ENCODE measurements around the gene SLC25A42. TPM values are rescaled to one million over a fixed set of nuclear protein-coding genes. Genes with fewer than 3 reads are reported as not detected.

The SLC25A42 gene
- total RNA-seq, 2 donors from 2014 or later, result 6.6 to 7.2 TPM

DNA sequence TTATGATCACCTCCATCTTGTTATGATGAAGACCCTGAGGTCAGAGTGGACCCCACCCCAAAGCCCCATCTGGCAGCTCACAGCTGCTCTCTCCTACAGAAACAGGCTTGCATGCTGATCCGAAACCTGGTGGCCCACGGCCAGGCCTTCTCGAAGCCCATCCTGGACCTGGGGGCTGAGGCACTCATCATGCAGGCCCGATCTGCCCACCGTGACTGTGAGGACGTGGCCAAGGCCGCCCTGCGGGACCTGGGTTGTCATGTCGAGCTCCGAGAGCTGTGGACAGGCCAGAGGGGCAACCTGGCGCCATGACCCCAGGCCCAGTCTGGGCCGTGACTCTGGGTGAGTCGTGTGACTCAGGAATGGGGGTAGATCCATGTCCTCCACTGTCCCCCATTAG, 6.5 kb upstream of the SLC25A42 start:
- H3K27ac ChIP-seq (ENCODE audit: low read depth, low read length), result no peak overlapping the region
- H3K36me3 ChIP-seq (ENCODE audit: control insufficient read depth, insufficient read depth, low read length), result peaks cover 60% of the 10 kb centered on the region
- H3K4me1 ChIP-seq (ENCODE audit: control insufficient read depth, insufficient read depth, low read length), result no peaks in the 10 kb centered on the region
- TF ChIP-seq, protein P1, sequence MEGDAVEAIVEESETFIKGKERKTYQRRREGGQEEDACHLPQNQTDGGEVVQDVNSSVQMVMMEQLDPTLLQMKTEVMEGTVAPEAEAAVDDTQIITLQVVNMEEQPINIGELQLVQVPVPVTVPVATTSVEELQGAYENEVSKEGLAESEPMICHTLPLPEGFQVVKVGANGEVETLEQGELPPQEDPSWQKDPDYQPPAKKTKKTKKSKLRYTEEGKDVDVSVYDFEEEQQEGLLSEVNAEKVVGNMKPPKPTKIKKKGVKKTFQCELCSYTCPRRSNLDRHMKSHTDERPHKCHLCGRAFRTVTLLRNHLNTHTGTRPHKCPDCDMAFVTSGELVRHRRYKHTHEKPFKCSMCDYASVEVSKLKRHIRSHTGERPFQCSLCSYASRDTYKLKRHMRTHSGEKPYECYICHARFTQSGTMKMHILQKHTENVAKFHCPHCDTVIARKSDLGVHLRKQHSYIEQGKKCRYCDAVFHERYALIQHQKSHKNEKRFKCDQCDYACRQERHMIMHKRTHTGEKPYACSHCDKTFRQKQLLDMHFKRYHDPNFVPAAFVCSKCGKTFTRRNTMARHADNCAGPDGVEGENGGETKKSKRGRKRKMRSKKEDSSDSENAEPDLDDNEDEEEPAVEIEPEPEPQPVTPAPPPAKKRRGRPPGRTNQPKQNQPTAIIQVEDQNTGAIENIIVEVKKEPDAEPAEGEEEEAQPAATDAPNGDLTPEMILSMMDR (conservative IDR thresholded peaks at IDR 0.05), result no peak
- H3K9me3 Mint-ChIP-seq, result no peaks in the 10 kb centered on the region
- no peaks in the 10 kb centered on the region for H3K27me3 ChIP-seq (ENCODE audit: control insufficient read depth, insufficient read depth, low read length, poor library complexity, severe bottlenecking)
- H3K9me3 ChIP-seq (ENCODE audit: control insufficient read depth, low read length), result no peaks in the 10 kb centered on the region
- no peaks in the 10 kb centered on the region for H3K4me1 Mint-ChIP-seq
- H3K27me3 Mint-ChIP-seq (ENCODE audit: insufficient read depth), result no peaks in the 10 kb centered on the region
- peaks cover 59% of the 10 kb centered on the region for H3K36me3 Mint-ChIP-seq (ENCODE audit: low read depth)
- no peak overlapping the region for H3K4me3 Mint-ChIP-seq
- WGBS, 2 experiments (ENCODE audit: insufficient coverage in 1 of 2, insufficient read length in 1 of 2), result 93 to 100% methylated on average over 9 to 13 of the region's 13 CpGs
- no peak overlapping the region for H3K27ac Mint-ChIP-seq
- H3K9ac ChIP-seq (ENCODE audit: extremely low read depth, low read length, poor library complexity, severe bottlenecking), result no peak overlapping the region
- H3K4me3 ChIP-seq (ENCODE audit: low read length), result no peak overlapping the region
- DNase-seq, result no peak

DNA sequence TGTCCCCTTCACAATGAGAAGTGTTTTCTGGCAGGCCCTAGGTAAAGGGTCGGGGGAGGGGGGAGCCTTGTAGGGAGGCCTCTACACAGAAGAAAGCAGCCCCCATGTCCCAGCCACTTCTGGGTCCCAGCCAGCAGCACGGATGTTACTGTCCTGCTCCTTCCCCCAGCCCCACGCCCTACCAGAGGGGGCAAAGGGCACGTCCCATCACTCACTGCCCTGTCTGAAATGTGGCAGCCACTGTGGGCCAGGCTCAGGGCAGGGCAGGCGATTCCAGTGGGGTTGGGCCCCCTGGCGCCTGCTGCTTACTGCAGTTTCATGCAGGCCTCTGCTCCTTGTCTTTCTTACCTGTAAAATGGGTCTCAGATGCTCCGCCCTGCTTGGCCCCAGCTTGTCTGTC, 6.1 kb upstream of the SLC25A42 start:
- Histone ChIP-seq H3K27me3 (ENCODE audit: control insufficient read depth, insufficient read depth, low read length, poor library complexity, severe bottlenecking) (no peaks in the 10 kb centered on the region), H3K9ac (ENCODE audit: extremely low read depth, low read length, poor library complexity, severe bottlenecking) (no peak overlapping the region), H3K27ac (ENCODE audit: low read depth, low read length) (no peak overlapping the region), H3K4me1 (ENCODE audit: control insufficient read depth, insufficient read depth, low read length) (no peaks in the 10 kb centered on the region), H3K9me3 (ENCODE audit: control insufficient read depth, low read length) (no peaks in the 10 kb centered on the region), H3K4me3 (ENCODE audit: low read length) (no peak overlapping the region), H3K36me3 (ENCODE audit: control insufficient read depth, insufficient read depth, low read length) (peaks cover 57% of the 10 kb centered on the region)
- H3K27ac Mint-ChIP-seq, result no peak overlapping the region
- peaks cover 55% of the 10 kb centered on the region for H3K36me3 Mint-ChIP-seq (ENCODE audit: low read depth)
- H3K4me1 Mint-ChIP-seq, result peaks cover 3% of the 10 kb centered on the region
- DNase-seq, result no peak
- H3K9me3 Mint-ChIP-seq, result no peaks in the 10 kb centered on the region
- no peaks in the 10 kb centered on the region for H3K27me3 Mint-ChIP-seq (ENCODE audit: insufficient read depth)
- H3K4me3 Mint-ChIP-seq, result no peak overlapping the region
- 85 to 100% methylated on average over 2 to 7 of the region's 7 CpGs for WGBS, 2 experiments (ENCODE audit: insufficient coverage in 1 of 2, insufficient read length in 1 of 2)
- TF ChIP-seq, protein P1 (conservative IDR thresholded peaks at IDR 0.05), result no peak

DNA sequence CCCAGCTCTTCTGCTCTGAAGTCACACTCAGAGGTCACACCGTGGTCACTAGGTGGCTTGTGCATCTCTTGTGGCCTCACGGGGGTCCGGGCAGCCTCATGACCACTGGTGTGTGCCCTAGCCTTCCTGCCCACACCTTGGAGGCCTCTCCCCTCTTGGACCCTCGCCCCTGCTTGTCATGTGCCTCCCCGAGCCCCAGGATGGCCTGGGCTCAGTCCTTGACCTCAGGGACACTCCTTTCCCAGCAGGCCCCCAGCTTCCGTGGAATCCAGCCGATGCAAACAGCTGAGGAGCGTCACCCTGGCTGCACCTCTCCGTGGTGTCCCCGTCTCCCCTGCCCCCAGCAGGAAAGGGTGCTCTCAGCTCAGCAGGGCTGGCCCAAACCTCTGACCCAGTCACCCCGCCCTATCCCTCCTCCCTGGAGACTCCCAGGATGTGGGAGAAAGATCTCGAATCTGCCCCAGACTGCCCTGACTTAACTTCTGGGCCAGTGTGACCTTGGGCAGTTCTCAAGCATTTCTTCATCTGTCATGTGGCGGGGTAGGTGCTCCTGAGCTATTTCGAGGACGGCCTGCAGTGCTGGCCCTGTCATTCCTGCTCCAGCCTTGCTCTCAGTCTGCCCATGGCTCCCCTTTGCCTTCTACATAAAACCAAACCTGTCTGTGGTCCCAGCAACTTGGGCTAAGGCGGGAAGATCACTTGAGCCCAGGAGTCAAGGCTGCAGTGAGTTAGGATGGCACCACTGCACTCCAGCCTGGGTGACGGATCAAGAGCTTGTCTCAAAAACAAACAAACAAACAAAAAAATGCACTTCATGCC, 4.6 kb upstream of the SLC25A42 start:
- H3K27ac Mint-ChIP-seq, result no peak overlapping the region
- no peaks in the 10 kb centered on the region for H3K9me3 Mint-ChIP-seq
- 91% methylated on average over 16 to 17 of the region's 17 CpGs for WGBS, 2 experiments (ENCODE audit: insufficient coverage in 1 of 2, insufficient read length in 1 of 2)
- Histone ChIP-seq H3K9ac (ENCODE audit: extremely low read depth, low read length, poor library complexity, severe bottlenecking) (no peak overlapping the region), H3K4me1 (ENCODE audit: control insufficient read depth, insufficient read depth, low read length) (no peaks in the 10 kb centered on the region), H3K4me3 (ENCODE audit: low read length) (no peak overlapping the region), H3K9me3 (ENCODE audit: control insufficient read depth, low read length) (no peaks in the 10 kb centered on the region), H3K36me3 (ENCODE audit: control insufficient read depth, insufficient read depth, low read length) (peaks cover 44% of the 10 kb centered on the region), H3K27me3 (ENCODE audit: control insufficient read depth, insufficient read depth, low read length, poor library complexity, severe bottlenecking) (no peaks in the 10 kb centered on the region), H3K27ac (ENCODE audit: low read depth, low read length) (no peak overlapping the region)
- peaks cover 43% of the 10 kb centered on the region for H3K36me3 Mint-ChIP-seq (ENCODE audit: low read depth)
- TF ChIP-seq, protein P1 (conservative IDR thresholded peaks at IDR 0.05), result no peak
- H3K4me3 Mint-ChIP-seq, result no peak overlapping the region
- no peaks in the 10 kb centered on the region for H3K27me3 Mint-ChIP-seq (ENCODE audit: insufficient read depth)
- DNase-seq, result no peak
- peaks cover 9% of the 10 kb centered on the region for H3K4me1 Mint-ChIP-seq
